ENCODE results near the gene COL27A1.

Gene COL27A1

DNA sequence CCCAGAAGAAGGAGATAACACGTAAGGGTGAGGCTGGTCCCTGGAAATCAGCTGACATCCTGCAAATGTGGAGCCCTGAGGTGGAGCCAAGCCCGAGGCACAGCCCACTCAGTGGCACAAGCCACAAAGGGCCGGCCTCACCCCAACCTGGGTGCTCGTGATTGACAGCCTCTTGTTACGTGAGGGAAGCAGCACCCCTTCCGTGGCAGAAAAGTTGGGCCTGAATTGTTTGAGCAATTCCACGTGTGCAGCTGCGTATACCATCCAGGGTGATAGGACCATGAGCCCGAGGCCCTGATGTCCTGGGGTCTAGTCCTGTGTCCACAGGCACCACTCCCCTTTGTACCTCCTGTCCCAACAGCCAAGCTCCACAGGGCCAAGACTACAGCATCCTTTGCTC lies 179.2 kb downstream of the COL27A1 start:
- no peak overlapping the region for H3K4me3 ChIP-seq (ENCODE audit: low read depth, low read length)
- TF ChIP-seq, protein P1, sequence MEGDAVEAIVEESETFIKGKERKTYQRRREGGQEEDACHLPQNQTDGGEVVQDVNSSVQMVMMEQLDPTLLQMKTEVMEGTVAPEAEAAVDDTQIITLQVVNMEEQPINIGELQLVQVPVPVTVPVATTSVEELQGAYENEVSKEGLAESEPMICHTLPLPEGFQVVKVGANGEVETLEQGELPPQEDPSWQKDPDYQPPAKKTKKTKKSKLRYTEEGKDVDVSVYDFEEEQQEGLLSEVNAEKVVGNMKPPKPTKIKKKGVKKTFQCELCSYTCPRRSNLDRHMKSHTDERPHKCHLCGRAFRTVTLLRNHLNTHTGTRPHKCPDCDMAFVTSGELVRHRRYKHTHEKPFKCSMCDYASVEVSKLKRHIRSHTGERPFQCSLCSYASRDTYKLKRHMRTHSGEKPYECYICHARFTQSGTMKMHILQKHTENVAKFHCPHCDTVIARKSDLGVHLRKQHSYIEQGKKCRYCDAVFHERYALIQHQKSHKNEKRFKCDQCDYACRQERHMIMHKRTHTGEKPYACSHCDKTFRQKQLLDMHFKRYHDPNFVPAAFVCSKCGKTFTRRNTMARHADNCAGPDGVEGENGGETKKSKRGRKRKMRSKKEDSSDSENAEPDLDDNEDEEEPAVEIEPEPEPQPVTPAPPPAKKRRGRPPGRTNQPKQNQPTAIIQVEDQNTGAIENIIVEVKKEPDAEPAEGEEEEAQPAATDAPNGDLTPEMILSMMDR (IDR thresholded peaks at IDR 0.05; ENCODE audit: borderline replicate concordance, insufficient read depth, low read depth, low read length), result no peak

DNA sequence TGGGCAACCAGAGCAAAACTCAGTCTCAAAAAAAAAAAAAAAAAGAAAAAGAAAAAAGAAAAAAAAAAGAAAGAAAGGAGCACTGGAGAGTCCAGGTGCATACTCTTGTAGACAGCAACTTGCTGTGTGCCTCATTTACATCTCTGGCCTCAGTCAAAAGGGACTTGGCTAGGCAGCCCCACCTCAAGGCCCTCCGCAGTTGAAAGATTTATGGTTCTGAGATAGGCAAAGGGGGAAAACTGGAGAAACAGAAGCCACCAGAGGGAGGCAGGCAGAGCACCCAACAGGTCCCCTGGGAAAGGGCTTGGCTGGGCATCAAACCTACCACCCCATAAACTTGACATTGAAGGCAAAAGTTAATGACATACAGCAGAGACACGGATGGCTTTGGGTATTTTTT lies 180.4 kb downstream of the COL27A1 start:
- TF ChIP-seq, protein P1 (IDR thresholded peaks at IDR 0.05; ENCODE audit: borderline replicate concordance, insufficient read depth, low read depth, low read length), result no peak
- H3K4me3 ChIP-seq (ENCODE audit: low read depth, low read length), result no peak overlapping the region

DNA sequence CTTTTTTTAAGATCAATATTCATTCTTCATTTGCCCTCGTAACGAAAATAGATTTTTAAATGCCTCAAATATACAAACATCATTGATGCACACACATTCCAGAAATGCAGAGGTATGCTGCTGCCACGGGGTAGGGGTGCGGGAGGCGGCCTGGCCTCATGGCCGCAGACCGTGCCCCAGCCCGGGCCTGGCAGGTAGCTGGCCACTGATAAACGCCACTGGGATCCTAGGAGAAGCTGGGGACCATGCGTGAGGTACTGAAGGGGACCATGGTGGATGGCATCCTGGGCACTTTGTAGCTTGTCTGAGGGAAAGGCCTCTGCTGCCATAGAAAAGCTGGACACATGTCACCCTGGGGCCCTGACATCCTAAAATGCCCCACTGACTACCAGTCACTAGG lies 180.8 kb downstream of the COL27A1 start:
- H3K4me3 ChIP-seq (ENCODE audit: low read depth, low read length), result no peak overlapping the region
- TF ChIP-seq, protein P1 (IDR thresholded peaks at IDR 0.05; ENCODE audit: borderline replicate concordance, insufficient read depth, low read depth, low read length), result no peak

DNA sequence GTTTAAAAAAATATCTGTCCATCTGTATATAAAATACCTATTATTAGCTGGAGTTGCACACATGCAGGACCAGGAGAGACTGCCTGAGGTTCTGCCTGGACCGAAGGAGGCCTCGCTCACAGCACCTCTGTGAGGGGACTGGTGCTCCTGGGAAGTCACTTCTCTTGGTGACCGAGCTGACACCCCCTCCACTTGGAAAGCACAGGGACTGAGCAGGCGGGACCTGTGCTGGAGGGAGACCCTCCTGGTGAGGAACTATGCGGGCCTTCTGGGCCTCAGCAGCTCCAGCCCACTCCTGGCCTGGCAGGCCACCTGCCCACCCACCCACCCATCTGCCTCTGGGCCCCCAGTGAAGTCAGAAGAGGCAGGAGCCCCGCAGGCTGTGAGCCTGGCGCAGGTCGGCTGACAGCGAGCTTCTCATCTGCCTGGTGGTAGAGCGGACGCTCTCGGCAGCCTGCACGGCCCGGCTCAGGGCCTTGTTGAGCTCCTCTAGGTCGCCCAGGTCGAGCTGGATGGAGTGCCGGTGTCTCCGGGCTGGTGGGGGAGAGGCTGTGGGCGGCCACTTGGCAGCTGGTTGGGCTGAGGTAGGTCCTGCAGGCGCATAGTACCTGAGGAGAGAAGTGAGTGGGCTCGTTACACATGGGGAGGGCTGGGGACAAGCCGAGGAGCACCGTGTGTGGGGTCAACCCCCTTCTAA lies 181.5 kb downstream of the COL27A1 start:
- no peak overlapping the region for H3K4me3 ChIP-seq (ENCODE audit: low read depth, low read length)
- TF ChIP-seq, protein P1 (IDR thresholded peaks at IDR 0.05; ENCODE audit: borderline replicate concordance, insufficient read depth, low read depth, low read length), result no peak

DNA sequence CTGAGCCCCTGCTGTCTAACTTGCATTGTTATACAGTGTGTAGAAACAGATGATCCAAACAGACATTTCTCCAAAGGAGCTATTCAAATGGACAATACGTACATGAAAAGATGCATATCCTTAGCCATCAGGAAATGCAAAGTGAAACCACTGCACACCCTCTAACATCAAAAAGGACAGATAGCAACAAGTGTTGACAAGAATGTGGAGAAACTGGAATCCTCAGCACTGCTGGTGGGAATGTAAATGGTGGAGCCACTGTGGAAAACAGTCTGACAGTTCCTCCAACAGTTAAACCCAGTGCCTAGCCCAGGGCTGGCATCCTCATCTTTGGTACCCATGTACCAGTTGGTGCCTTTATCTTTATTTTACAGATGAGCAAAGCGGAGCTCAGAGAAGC lies 182.8 kb downstream of the COL27A1 start:
- TF ChIP-seq, protein P1 (IDR thresholded peaks at IDR 0.05; ENCODE audit: borderline replicate concordance, insufficient read depth, low read depth, low read length), result no peak
- no peak overlapping the region for H3K4me3 ChIP-seq (ENCODE audit: low read depth, low read length)

DNA sequence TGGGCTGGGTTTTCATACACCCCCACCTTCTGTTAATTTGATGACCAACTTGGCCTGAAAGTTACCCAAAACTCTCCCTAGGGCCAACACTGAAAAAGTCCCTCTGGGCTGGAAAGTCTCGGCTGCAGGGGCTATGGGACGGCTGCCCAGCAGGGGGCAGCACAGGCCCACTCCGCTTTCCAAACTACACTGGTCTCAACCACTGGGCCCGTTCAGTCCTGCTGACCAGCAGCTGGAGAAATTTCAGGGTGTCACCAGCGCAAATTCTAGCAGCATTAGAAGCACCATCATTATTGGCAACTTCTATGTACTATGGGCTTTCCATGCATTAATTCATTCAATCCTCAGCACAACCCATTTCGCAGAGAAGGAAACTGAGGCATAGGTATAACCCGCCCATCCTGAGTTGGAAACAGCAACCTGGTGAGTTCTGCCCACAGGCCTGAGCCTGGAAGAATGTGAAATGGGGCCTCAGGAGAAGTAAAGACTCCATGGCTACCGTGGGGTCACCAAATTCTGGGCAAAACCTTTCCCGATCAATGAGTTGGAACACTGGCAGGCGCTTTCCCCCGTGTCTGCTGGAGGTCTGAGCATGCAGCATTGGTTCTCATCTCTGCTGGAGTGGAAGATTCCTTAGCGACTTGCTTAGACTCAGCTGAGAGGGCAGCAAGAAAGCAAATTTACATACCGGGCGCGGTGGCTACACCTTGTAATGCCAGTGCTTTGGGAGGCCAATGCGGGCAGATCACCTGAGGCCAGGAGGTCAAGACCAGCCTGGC lies 184.0 kb downstream of the COL27A1 start:
- TF ChIP-seq, protein P1 (IDR thresholded peaks at IDR 0.05; ENCODE audit: borderline replicate concordance, insufficient read depth, low read depth, low read length), result peak; percentile 88

More for the DNA sequence above, 184.0 kb downstream of the COL27A1 start:
- no peak overlapping the region for H3K4me3 ChIP-seq (ENCODE audit: low read depth, low read length)

Measured in GM12875 (cell line).